Esophagus muscularis mucosa (tissue), 4 donors: ENCODE data around the gene STRIP2. TPM values are rescaled to one million over a fixed set of nuclear protein-coding genes. Genes with fewer than 3 reads are reported as not detected.

Experiments used
- DNase-seq: peaks from one replicate; pipeline ENCODE4 v3.0.0-alpha.2; 2017; ENCODE audit errors: extremely low spot score
- H3K27ac ChIP-seq, 4 donors: fragments of 200-600 bp; sonication (generic); replicated peaks in 1 of 4; 1 replicate in 3 of 4; 2 replicates in 1 of 4; pipeline ENCODE4 v1.5.1; 2016 to 2019; ENCODE audit warnings: mild to moderate bottlenecking in 1 of 4
- H3K27me3 ChIP-seq, 4 donors: fragments of 200-600 bp; sonication (generic); one replicate each; pipeline versions ENCODE4 v1.5.1 to v1.6.0; 2016 to 2019
- H3K36me3 ChIP-seq, 4 donors: fragments of 200-600 bp; sonication (generic); one replicate each; pipeline ENCODE4 v1.5.1; 2016 to 2019
- H3K4me1 ChIP-seq, 4 donors: fragments of 200-600 bp; sonication (generic); one replicate each; pipeline ENCODE4 v1.5.1; 2016 to 2019
- H3K4me3 ChIP-seq, 4 donors: fragments of 200-600 bp; sonication (generic); 1 replicate in 2 of 4; 2 replicates in 2 of 4; pipeline ENCODE4 v1.5.1; 2016 to 2019; ENCODE audit warnings: mild to moderate bottlenecking in 4 of 4, moderate library complexity in 1 of 4
- H3K9me3 ChIP-seq, 4 donors: fragments of 200-600 bp; sonication (generic); 1 replicate in 3 of 4; 2 replicates in 1 of 4; pipeline ENCODE4 v1.5.1; 2016 to 2019
- CTCF ChIP-seq, 3 experiments: fragments of 200-600 bp in 2 of 3; fragments of 450-650 bp in 1 of 3; sonication (generic) in 2 of 3; IDR thresholded peaks; one replicate each; pipeline ENCODE4 v1.5.1; 2017 to 2019; ENCODE audit warnings: antibody characterized with exemption in 3 of 3, mild to moderate bottlenecking in 2 of 3, moderate library complexity in 1 of 3
- EP300 ChIP-seq: sonication (generic); formaldehyde crosslinking; IDR thresholded peaks from one replicate; pipeline ENCODE4 v1.6.1; 2017; ENCODE audit warnings: antibody characterized with exemption
- POLR2A ChIP-seq: fragments of 450-650 bp; IDR thresholded peaks from one replicate; pipeline ENCODE4 v1.6.1; 2017; ENCODE audit warnings: antibody characterized with exemption, moderate library complexity, mild to moderate bottlenecking, low read depth
- POLR2AphosphoS5 ChIP-seq, 2 donors: sonication (generic); formaldehyde crosslinking; IDR thresholded peaks; one replicate each; pipeline ENCODE4 v1.6.1; 2017; ENCODE audit warnings: antibody characterized with exemption in 2 of 2
- WGBS: methylation state at CpG from one replicate; pipeline ENCODE4 v1.1.5; 2018; 5-methylcytosine and 5-hydroxymethylcytosine counted together
- intact Hi-C: fragments of 100-400 bp; cut with DNase I; formaldehyde crosslinking; loops from one replicate; pipeline ENCODE4 v1.15.1; 2023
- total RNA-seq, 4 donors: library from RNA; depleted of rRNA; stranded (reverse); fragments of >200 nt; gene quantifications; one replicate each; pipeline versions ENCODE4 v1.1.0 to v1.2.1, GENCODE V29; 2016

The STRIP2 gene
- total RNA-seq, 4 donors from 2014 or later: 1.1 to 2.1 (median 1.9) TPM

- 41% methylated on average over 2 of the region's 2 CpGs for WGBS
- no peak for DNase-seq
- Histone ChIP-seq H3K4me1 (peaks cover 0 to 5% (median 0%) of the 10 kb centered on the region in 4 donors), H3K4me3 (no peak overlapping the region), H3K9me3 (no peaks in the 10 kb centered on the region), H3K27me3 (no peaks in the 10 kb centered on the region), H3K27ac (no peak overlapping the region), H3K36me3 (peaks cover 0 to 43% (median 11%) of the 10 kb centered on the region in 4 donors)
- intact Hi-C loops: no loop called here
- TF ChIP-seq EP300 (no peak), POLR2AphosphoS5 (IDR thresholded peaks at IDR 0.05) (no peak), CTCF (IDR thresholded peaks at IDR 0.05) (no peak), POLR2A (no peak)
Measured at GRCh38 chr7:129421717-129422250, 12.4 kb upstream of the STRIP2 start.

- 97% methylated on average over 4 of the region's 4 CpGs for WGBS
- intact Hi-C loops: no loop called here
- Histone ChIP-seq H3K9me3 (no peaks in the 10 kb centered on the region), H3K36me3 (peaks cover 0 to 52% (median 17%) of the 10 kb centered on the region in 4 donors), H3K4me1 (peaks cover 0 to 5% (median 0%) of the 10 kb centered on the region in 4 donors), H3K27me3 (no peaks in the 10 kb centered on the region), H3K4me3 (no peak overlapping the region), H3K27ac (no peak overlapping the region)
- TF ChIP-seq POLR2AphosphoS5 (IDR thresholded peaks at IDR 0.05) (no peak), EP300 (no peak), CTCF (IDR thresholded peaks at IDR 0.05) (no peak), POLR2A (no peak)
- no peak for DNase-seq
Measured at GRCh38 chr7:129422727-129423126, 11.5 kb upstream of the STRIP2 start.

GRCh38 chr7:129423700-129424410 is 10.4 kb upstream of the STRIP2 start:
- TF ChIP-seq EP300 (no peak), POLR2A (no peak), POLR2AphosphoS5 (IDR thresholded peaks at IDR 0.05) (no peak), CTCF (IDR thresholded peaks at IDR 0.05) (no peak)
- Histone ChIP-seq H3K27ac (no peak overlapping the region), H3K4me3 (no peak overlapping the region), H3K4me1 (peaks cover 0 to 5% (median 0%) of the 10 kb centered on the region in 4 donors), H3K36me3 (peaks cover 0 to 56% (median 17%) of the 10 kb centered on the region in 4 donors), H3K27me3 (no peaks in the 10 kb centered on the region), H3K9me3 (no peaks in the 10 kb centered on the region)
- 98% methylated on average over 2 of the region's 2 CpGs for WGBS
- no peak for DNase-seq
- intact Hi-C loops: no loop called here

GRCh38 chr7:129426482-129426881 is 7.8 kb upstream of the STRIP2 start:
- TF ChIP-seq POLR2AphosphoS5 (IDR thresholded peaks at IDR 0.05): no peak
- TF ChIP-seq EP300: no peak
- no peak for TF ChIP-seq POLR2A
- no peak for TF ChIP-seq CTCF (IDR thresholded peaks at IDR 0.05)
- Histone ChIP-seq H3K27me3 (no peaks in the 10 kb centered on the region), H3K4me3 (no peak overlapping the region), H3K4me1 (peaks cover 0 to 5% (median 0%) of the 10 kb centered on the region in 4 donors), H3K9me3 (no peaks in the 10 kb centered on the region), H3K27ac (no peak overlapping the region), H3K36me3 (peaks cover 0 to 51% (median 17%) of the 10 kb centered on the region in 4 donors)
- DNase-seq: no peak
- intact Hi-C loops: no loop called here
